Central memory CD4-positive, alpha-beta T cell (primary cell): ENCODE results near the gene LRRN3.

ENCODE experiments used
- DNase-seq: peaks from one replicate; pipeline ENCODE4 v3.0.0; 2022

LRRN3 gene

GRCh38 chr7:111172564-111173257, 81.8 kb downstream of the LRRN3 start:
- no peak for DNase-seq

- DNase-seq: no peak
These were observed 82.6 kb downstream of the LRRN3 start for GRCh38 chr7:111173528-111173927.

GRCh38 chr7:111173990-111174389, 83.1 kb downstream of the LRRN3 start:
- DNase-seq: no peak

- DNase-seq: no peak
These were observed 83.6 kb downstream of the LRRN3 start for GRCh38 chr7:111174510-111174909.
